IMR-90 (cell line): ENCODE measurements around the gene FOXP1. TPM values are rescaled to one million over a fixed set of nuclear protein-coding genes. Genes with fewer than 3 reads are reported as not detected.

Experiments used
- ATAC-seq: fragments of 200-7000 bp; cut with Tn5 transposase; 2 replicates; pipeline ENCODE4 v1.9.1; 2020; ENCODE audit warnings: low read depth, mild to moderate bottlenecking, moderate library complexity
- BruUV-seq: library from RNA; stranded (reverse); fragments of 400-500 nt; replicated peaks from 2 replicates; lab custom pipeline; 2021; lab: Mats Ljungman, UMichigan
- CTCF ChIA-PET: fragments of 300-600 bp; formaldehyde crosslinking; extraction: SDS; loops from one replicate; lab custom pipeline; 2021; ENCODE audit warnings: antibody characterized with exemption; lab: Yijun Ruan, JAX
- POLR2A ChIA-PET: fragments of 300-600 bp; sonication (Branson Sonifier 250); formaldehyde crosslinking; loops from one replicate; lab custom pipeline; 2022; ENCODE audit warnings: antibody characterized with exemption; ENCODE audit not compliant: unreplicated experiment; lab: Charles Lee
- DNase-seq: peaks from one replicate; pipeline ENCODE4 v3.0.0; 2013
- H2AFZ ChIP-seq: replicated peaks from 2 replicates; pipeline ENCODE3; 2013; ENCODE audit warnings: low read length, mild to moderate bottlenecking; ENCODE audit not compliant: poor library complexity
- H2AK5ac ChIP-seq: 2 replicates; pipeline ENCODE4 v1.6.1; 2013; ENCODE audit warnings: low read depth, low read length, inconsistent platforms
- H2AK9ac ChIP-seq: replicated peaks from 2 replicates; pipeline ENCODE3; 2013; ENCODE audit warnings: mild to moderate bottlenecking, low read depth, low read length, moderate library complexity; ENCODE audit not compliant: poor library complexity
- H2BK120ac ChIP-seq: 2 replicates; pipeline ENCODE4 v1.6.1; 2013; ENCODE audit warnings: low read depth, low read length, inconsistent platforms
- H2BK15ac ChIP-seq: 3 replicates; pipeline ENCODE4 v1.6.1; 2013; ENCODE audit warnings: low read depth, low read length, inconsistent platforms
- H2BK20ac ChIP-seq: 2 replicates; pipeline ENCODE4 v1.6.1; 2013; ENCODE audit warnings: low read depth, mild to moderate bottlenecking, inconsistent platforms, low read length, moderate library complexity
- H2BK5ac ChIP-seq: 2 replicates; pipeline ENCODE4 v1.6.1; 2013; ENCODE audit warnings: mild to moderate bottlenecking, low read depth, low read length, inconsistent platforms; ENCODE audit not compliant: poor library complexity, severe bottlenecking
- H3K14ac ChIP-seq: replicated peaks from 2 replicates; pipeline ENCODE4 v1.6.1; 2013; ENCODE audit warnings: low read depth, low read length, inconsistent platforms
- H3K18ac ChIP-seq: 2 replicates; pipeline ENCODE4 v1.6.1; 2013; ENCODE audit warnings: low read depth, low read length, control low read depth
- H3K23ac ChIP-seq: 2 replicates; pipeline ENCODE4 v1.6.1; 2013; ENCODE audit warnings: low read depth, low read length, inconsistent platforms
- H3K27ac ChIP-seq: 2 replicates; pipeline ENCODE4 v1.5.1; 2013; ENCODE audit warnings: mild to moderate bottlenecking, control low read depth, low read length; ENCODE audit not compliant: insufficient read depth
- H3K27me3 ChIP-seq: 2 replicates; pipeline ENCODE4 v1.6.1; 2013; ENCODE audit warnings: low read length; ENCODE audit not compliant: control insufficient read depth, insufficient read depth
- H3K36me3 ChIP-seq: 2 replicates; pipeline ENCODE4 v1.6.1; 2013; ENCODE audit warnings: low read length, mixed read lengths; ENCODE audit not compliant: control insufficient read depth, insufficient read depth
- H3K4ac ChIP-seq: 2 replicates; pipeline ENCODE4 v1.6.1; 2013; ENCODE audit warnings: low read depth, low read length, inconsistent platforms
- H3K4me1 ChIP-seq: 2 replicates; pipeline ENCODE4 v1.6.1; 2013; ENCODE audit warnings: low read length, mixed read lengths; ENCODE audit not compliant: control insufficient read depth, insufficient read depth
- H3K4me2 ChIP-seq: 2 replicates; pipeline ENCODE4 v1.6.1; 2013; ENCODE audit warnings: low read depth, mild to moderate bottlenecking, control low read depth, low read length, moderate library complexity
- H3K4me3 ChIP-seq: 2 replicates; pipeline ENCODE4 v1.5.1; 2013; ENCODE audit warnings: low read depth, mild to moderate bottlenecking, control low read depth, low read length, moderate library complexity; ENCODE audit not compliant: insufficient read depth
- H3K56ac ChIP-seq: 2 replicates; pipeline ENCODE4 v1.6.1; 2013; ENCODE audit warnings: low read length, inconsistent platforms; ENCODE audit not compliant: insufficient read depth; ENCODE audit errors: extremely low read depth
- H3K79me1 ChIP-seq, 2 experiments: 2 replicates each; pipeline ENCODE4 v1.6.1; 2013; ENCODE audit warnings: low read length in 2 of 2, inconsistent platforms in 1 of 2, low read depth in 1 of 2
- H3K9ac ChIP-seq: 2 replicates; pipeline ENCODE4 v1.6.1; 2013; ENCODE audit warnings: low read depth, low read length, control low read depth
- H3K9me1 ChIP-seq: 2 replicates; pipeline ENCODE4 v1.6.1; 2013; ENCODE audit warnings: low read length, inconsistent platforms; ENCODE audit not compliant: insufficient read depth
- H3K9me3 ChIP-seq: 2 replicates; pipeline ENCODE4 v1.6.1; 2013; ENCODE audit warnings: low read length; ENCODE audit not compliant: control insufficient read depth, insufficient read depth
- H4K20me1 ChIP-seq: 2 replicates; pipeline ENCODE4 v1.6.1; 2013; ENCODE audit warnings: low read length, inconsistent platforms; ENCODE audit not compliant: insufficient read depth
- H4K5ac ChIP-seq: 2 replicates; pipeline ENCODE4 v1.6.1; 2013; ENCODE audit warnings: mild to moderate bottlenecking, low read depth, low read length, control low read depth
- H4K8ac ChIP-seq, 2 experiments: 2 replicates each; pipeline ENCODE4 v1.6.1; 2013; ENCODE audit warnings: low read depth in 2 of 2, low read length in 2 of 2, control low read depth in 1 of 2, inconsistent platforms in 1 of 2
- H4K91ac ChIP-seq: 2 replicates; pipeline ENCODE4 v1.6.1; 2013; ENCODE audit warnings: low read depth, low read length, inconsistent platforms; ENCODE audit not compliant: insufficient read depth
- BHLHE40 ChIP-seq: fragments of 150-350 bp; IDR thresholded peaks from 2 replicates; pipeline ENCODE4 v1.6.1; 2016; ENCODE audit warnings: mild to moderate bottlenecking, low read depth, low read length
- CEBPB ChIP-seq: IDR thresholded peaks from 2 replicates; pipeline ENCODE4 v1.6.1; 2012; ENCODE audit warnings: low read depth, low read length, improper control_type of control experiment
- CHD1 ChIP-seq: IDR thresholded peaks from 2 replicates; pipeline ENCODE4 v1.6.1; 2012; ENCODE audit warnings: low read depth, low read length, improper control_type of control experiment
- CTCF ChIP-seq: conservative IDR thresholded peaks from 2 replicates; pipeline ENCODE4 v1.5.1; 2012; ENCODE audit warnings: mild to moderate bottlenecking, low read depth, low read length, improper control_type of control experiment
- FOS ChIP-seq: fragments of 150-350 bp; IDR thresholded peaks from 2 replicates; pipeline ENCODE4 v1.6.1; 2016; ENCODE audit warnings: low read depth, low read length
- MAFK ChIP-seq: IDR thresholded peaks from 2 replicates; pipeline ENCODE4 v1.6.1; 2012; ENCODE audit warnings: low read depth, low read length, improper control_type of control experiment
- MAZ ChIP-seq: IDR thresholded peaks from 2 replicates; pipeline ENCODE4 v1.6.1; 2012; ENCODE audit warnings: low read depth, mild to moderate bottlenecking, low read length, improper control_type of control experiment, moderate library complexity, borderline replicate concordance
- MXI1 ChIP-seq: IDR thresholded peaks from 2 replicates; pipeline ENCODE4 v1.6.1; 2012; ENCODE audit warnings: low read depth, mild to moderate bottlenecking, low read length, moderate library complexity, borderline replicate concordance
- NFE2L2 ChIP-seq: fragments of 150-350 bp; IDR thresholded peaks from 2 replicates; pipeline ENCODE4 v1.6.1; 2016; ENCODE audit warnings: low read depth, mild to moderate bottlenecking, low read length
- POLR2A ChIP-seq: IDR thresholded peaks from 2 replicates; pipeline ENCODE4 v1.6.1; 2012; ENCODE audit warnings: mild to moderate bottlenecking, low read depth, low read length
- RAD21 ChIP-seq: IDR thresholded peaks from 2 replicates; pipeline ENCODE4 v1.6.1; 2012; ENCODE audit warnings: low read length, improper control_type of control experiment
- RCOR1 ChIP-seq: IDR thresholded peaks from 2 replicates; pipeline ENCODE4 v1.6.1; 2012; ENCODE audit warnings: mild to moderate bottlenecking, low read length, improper control_type of control experiment; ENCODE audit not compliant: insufficient replicate concordance
- RFX5 ChIP-seq: IDR thresholded peaks from 2 replicates; pipeline ENCODE4 v1.8.0; 2012; ENCODE audit warnings: low read depth, mild to moderate bottlenecking, low read length, moderate library complexity
- SMC3 ChIP-seq: fragments of 150-350 bp; IDR thresholded peaks from 2 replicates; pipeline ENCODE4 v1.6.1; 2016; ENCODE audit warnings: low read depth, mild to moderate bottlenecking, antibody characterized with exemption, low read length, moderate library complexity
- USF2 ChIP-seq: fragments of 150-350 bp; IDR thresholded peaks from 2 replicates; pipeline ENCODE4 v1.6.1; 2017; ENCODE audit warnings: mild to moderate bottlenecking, antibody characterized with exemption, low read length, low read depth
- WGBS, 2 experiments: methylation state at CpG; one replicate each; pipeline versions ENCODE4 v1.1.5 to v1.1.7; 2013; ENCODE audit warnings: missing lambda C conversion rate in 2 of 2; ENCODE audit not compliant: insufficient read length in 1 of 2; ENCODE audit errors: extremely low coverage in 2 of 2; 5-methylcytosine and 5-hydroxymethylcytosine counted together
- dilution Hi-C: fragments of 300-500 bp; cut with HindIII; formaldehyde crosslinking; loops from one replicate; pipeline ENCODE4 v1.14.3; 2018; ENCODE audit warnings: low sequenced_read_pairs; ENCODE audit not compliant: unreplicated experiment
- in situ Hi-C: fragments of 300-500 bp; cut with MboI; formaldehyde crosslinking; loops from 3 replicates; pipeline ENCODE4 v1.14.3; 2019; ENCODE audit warnings: low sequenced_read_pairs, inconsistent platforms, mixed read lengths
- intact Hi-C: fragments of 100-400 bp; cut with micrococcal nuclease; formaldehyde crosslinking; loops from 2 replicates; pipeline ENCODE4 v1.10.0; 2022
- polyA plus RNA-seq, 3 experiments: library from polyadenylated mRNA; depleted of rRNA; stranded (reverse); fragments of >200 nt; gene quantifications; 2 replicates each; pipeline ENCODE4 v1.2.3, GENCODE V29; 2012; ENCODE audit warnings: low replicate concordance in 1 of 3
- total RNA-seq: library from RNA; depleted of rRNA; stranded (reverse); fragments of >200 nt; gene quantifications from 2 replicates; pipeline ENCODE4 v1.2.3, GENCODE V29; 2012
- TF ChIP-seq, protein P1 (sequence below): fragments of 150-350 bp; IDR thresholded peaks from 2 replicates; pipeline ENCODE4 v1.6.1; 2016; ENCODE audit warnings: low read depth, mild to moderate bottlenecking, low read length, moderate library complexity, borderline replicate concordance

FOXP1 gene
- total and polyA plus RNA-seq, 2 of the 4 experiments (the other 2 are of a cell fraction) = 37.0 to 132 TPM

DNA sequence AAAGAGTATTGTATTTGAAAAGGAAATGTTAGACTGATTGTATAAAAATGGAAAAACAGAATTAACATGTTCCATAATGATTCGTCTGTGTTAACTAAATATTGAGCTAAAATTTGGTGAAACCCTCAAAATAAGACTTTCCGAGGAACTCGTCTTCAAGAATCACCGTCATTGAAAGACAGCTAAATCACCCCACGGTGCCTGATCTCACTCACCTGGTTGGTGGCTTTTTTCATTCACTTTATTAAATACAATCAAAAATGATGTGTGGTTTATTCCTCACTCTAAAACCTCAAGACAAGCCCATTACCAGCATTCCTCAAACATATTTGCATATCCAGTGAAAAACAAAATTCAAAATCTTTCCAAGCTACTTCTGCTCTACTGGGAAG, 153.9 kb downstream of the FOXP1 start:
- no peaks in the 10 kb centered on the region; the same call in 1 of the 2 replicates for H4K20me1 ChIP-seq
- no peaks in the 10 kb centered on the region for H3K36me3 ChIP-seq
- H3K18ac ChIP-seq = no peak overlapping the region
- no peak overlapping the region for H3K56ac ChIP-seq
- peaks cover 6 to 41% of the 10 kb centered on the region in 2 experiments for H3K79me1 ChIP-seq
- H3K27me3 ChIP-seq = no peaks in the 10 kb centered on the region
- no peak for TF ChIP-seq USF2
- TF ChIP-seq SMC3 = no peak
- TF ChIP-seq, protein P1, sequence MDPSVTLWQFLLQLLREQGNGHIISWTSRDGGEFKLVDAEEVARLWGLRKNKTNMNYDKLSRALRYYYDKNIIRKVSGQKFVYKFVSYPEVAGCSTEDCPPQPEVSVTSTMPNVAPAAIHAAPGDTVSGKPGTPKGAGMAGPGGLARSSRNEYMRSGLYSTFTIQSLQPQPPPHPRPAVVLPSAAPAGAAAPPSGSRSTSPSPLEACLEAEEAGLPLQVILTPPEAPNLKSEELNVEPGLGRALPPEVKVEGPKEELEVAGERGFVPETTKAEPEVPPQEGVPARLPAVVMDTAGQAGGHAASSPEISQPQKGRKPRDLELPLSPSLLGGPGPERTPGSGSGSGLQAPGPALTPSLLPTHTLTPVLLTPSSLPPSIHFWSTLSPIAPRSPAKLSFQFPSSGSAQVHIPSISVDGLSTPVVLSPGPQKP = no peak
- no peak for TF ChIP-seq POLR2A
- no peak for TF ChIP-seq FOS
- TF ChIP-seq BHLHE40 = no peak
- no peak for TF ChIP-seq MAZ
- no peak for TF ChIP-seq RFX5
- TF ChIP-seq NFE2L2 = no peak
- TF ChIP-seq MAFK = no peak
- TF ChIP-seq CTCF = no peak
- TF ChIP-seq CEBPB = no peak
- TF ChIP-seq RAD21 = no peak
- no peak for TF ChIP-seq CHD1
- no peak for TF ChIP-seq MXI1
- no peak for TF ChIP-seq RCOR1
- ATAC-seq (no peak), DNase-seq (no peak)
- no peak overlapping the region for H4K91ac ChIP-seq
- H2BK5ac ChIP-seq = no peak overlapping the region
- H3K4me2 ChIP-seq = no peak overlapping the region
- ChIA-PET POLR2A (no interaction called here), CTCF (no interaction called here)
- dilution Hi-C loops (no loop called here), in situ Hi-C loops (no loop called here), intact Hi-C loops (no loop called here)
- H4K5ac ChIP-seq = no peak overlapping the region
- H3K4me1 ChIP-seq = peaks cover 2% of the 10 kb centered on the region; the same call in 1 of the 2 replicates
- H3K9me3 ChIP-seq = no peaks in the 10 kb centered on the region
- H2BK20ac ChIP-seq = no peak overlapping the region
- H3K4ac ChIP-seq = no peak overlapping the region
- H2AK9ac ChIP-seq = no peak overlapping the region
- H3K27ac ChIP-seq = no peak overlapping the region
- no peak overlapping the region for H2AK5ac ChIP-seq
- no CpG with 5 or more reads among the region's 5 CpGs for WGBS, 2 experiments
- H2BK15ac ChIP-seq = no peak overlapping the region
- no peak overlapping the region; the same call in 1 of the 2 replicates for H3K14ac ChIP-seq
- H3K23ac ChIP-seq = no peak overlapping the region
- no peak overlapping the region for H2AFZ ChIP-seq
- H3K9me1 ChIP-seq = peaks cover 7% of the 10 kb centered on the region
- H4K8ac ChIP-seq = no peak overlapping the region
- H3K9ac ChIP-seq = no peak overlapping the region
- BruUV-seq = no TSS peak
- no peak overlapping the region for H3K4me3 ChIP-seq
- no peak overlapping the region for H2BK120ac ChIP-seq
